ENCODE data around the gene PRM2. TPM values are rescaled to one million over a fixed set of nuclear protein-coding genes. Genes with fewer than 3 reads are reported as not detected.
A peak's percentile ranks its signal among the peaks of the same experiment; 100 is the strongest.

Gene PRM2
- total RNA-seq, 1 experiment from 2014 or later, result not detected

- H3K27me3 ChIP-seq (ENCODE audit: insufficient read depth, low read length), result no peaks in the 10 kb centered on the region
- WGBS (ENCODE audit: extremely low coverage, insufficient read length, low lambda C conversion rate), result no CpG with 5 or more reads among the region's 23 CpGs
- H3K9me3 ChIP-seq (ENCODE audit: control insufficient read depth, low read depth, low read length), result no peaks in the 10 kb centered on the region
- Mint-ChIP-seq H3K4me1 (peaks cover 55 to 56% of the 10 kb centered on the region in 2 experiments), H3K27ac (peak overlapping the region; percentile 93 to 100 (median 96)), H3K4me3 (peak overlapping the region; percentile 44 to 70), H3K36me3 (ENCODE audit: insufficient read depth in 1 of 3, low read depth in 3 of 3) (peaks cover 5 to 6% (median 5%) of the 10 kb centered on the region in 3 experiments; a peak in 4 of 7 replicates), H3K9me3 (peaks cover 0 to 4% of the 10 kb centered on the region in 2 experiments; a peak in 2 of 5 replicates), H3K27me3 (ENCODE audit: low read depth) (no peaks in the 10 kb centered on the region; the same call in 1 of the 2 replicates)
- peak overlapping the region; percentile 66 for H2AK5ac ChIP-seq (ENCODE audit: insufficient read length, low read length)
- H4K91ac ChIP-seq (ENCODE audit: insufficient read length, low read depth, low read length), result peak overlapping the region; percentile 11
- H3T11ph ChIP-seq (ENCODE audit: low read length), result no peak overlapping the region
- no peak overlapping the region for H2BK20ac ChIP-seq (ENCODE audit: low read depth, low read length, poor library complexity, severe bottlenecking)
- H4K20me1 ChIP-seq (ENCODE audit: control insufficient read depth, insufficient read depth, insufficient read length), result no peaks in the 10 kb centered on the region
- peak overlapping the region; percentile 87 for H2BK5ac ChIP-seq (ENCODE audit: insufficient read length, low read length)
- TF ChIP-seq CTCF (conservative IDR thresholded peaks at IDR 0.05), result peak; percentile 17; the same call in 2 of the 3 replicates
- H4K5ac ChIP-seq (ENCODE audit: insufficient read length, low read depth, low read length), result peak overlapping the region; percentile 84
- H3K79me1 ChIP-seq (ENCODE audit: insufficient read depth, low read depth, low read length, poor library complexity, severe bottlenecking), result no peaks in the 10 kb centered on the region
- peak overlapping the region; percentile 38 for H3K56ac ChIP-seq (ENCODE audit: insufficient read length, low read depth, low read length)
- H3K4ac ChIP-seq (ENCODE audit: low read depth, low read length), result no peak overlapping the region
- H3K4me1 ChIP-seq (ENCODE audit: insufficient read depth, low read length), result peaks cover 6% of the 10 kb centered on the region; the same call in 1 of the 2 replicates
- no peak overlapping the region for H2AFZ ChIP-seq (ENCODE audit: low read length)
- H2BK12ac ChIP-seq (ENCODE audit: insufficient read length, low read depth, low read length), result peak overlapping the region; percentile 77
- peak overlapping the region; percentile 95 for H3K27ac ChIP-seq (ENCODE audit: insufficient read length, low read depth, low read length)
- peak overlapping the region; percentile 63 for H3K18ac ChIP-seq (ENCODE audit: insufficient read length, low read depth, low read length)
- H3K23me2 ChIP-seq (ENCODE audit: insufficient read length, low read depth, low read length, poor library complexity, severe bottlenecking), result no peaks in the 10 kb centered on the region
- peak overlapping the region; percentile 43 for H3K4me2 ChIP-seq (ENCODE audit: insufficient read depth, insufficient read length, low read length)
- no peak overlapping the region for H3K23ac ChIP-seq (ENCODE audit: insufficient read length, low read depth, low read length)
- H3K14ac ChIP-seq (ENCODE audit: insufficient read depth, low read length), result peak overlapping the region; percentile 81
- no peak overlapping the region for H2BK15ac ChIP-seq (ENCODE audit: low read depth, low read length)
- peak overlapping the region; percentile 54 for H3K9ac ChIP-seq (ENCODE audit: extremely low read depth, insufficient read length, low read length)
- H2BK120ac ChIP-seq (ENCODE audit: low read depth, low read length, poor library complexity, severe bottlenecking), result no peak overlapping the region
- peak overlapping the region; percentile 71 for H4K8ac ChIP-seq (replicated peaks; ENCODE audit: insufficient read length, low read depth, low read length)
- peak; percentile 90 for DNase-seq
- no peaks in the 10 kb centered on the region for H3K79me2 ChIP-seq (ENCODE audit: insufficient read depth, low read length)
These were observed 40.2 kb upstream of the PRM2 start for GRCh38 chr16:11316331-11317015.

Measured in H9 (cell line).